Uterus (tissue), 4 donors: ENCODE data around the gene ZFAND3. TPM values are rescaled to one million over a fixed set of nuclear protein-coding genes. Genes with fewer than 3 reads are reported as not detected.

ENCODE experiments used
- DNase-seq, 2 donors: peaks; one replicate each; pipeline ENCODE4 v3.0.0-alpha.2; 2019 to 2020
- H3K27ac ChIP-seq, 2 donors: fragments of 200-600 bp; sonication (generic); 1 replicate in 1 of 2; 2 replicates in 1 of 2; pipeline ENCODE4 v1.5.1; 2016 to 2018
- H3K27me3 ChIP-seq, 2 donors: fragments of 200-600 bp; sonication (generic); one replicate each; pipeline ENCODE4 v1.5.1; 2018 to 2019; ENCODE audit warnings: control low read depth in 1 of 2
- H3K36me3 ChIP-seq, 2 donors: fragments of 200-600 bp; sonication (generic); one replicate each; pipeline ENCODE4 v1.5.1; 2019; ENCODE audit warnings: control low read depth in 1 of 2
- H3K4me1 ChIP-seq, 2 donors: fragments of 200-600 bp; sonication (generic); one replicate each; pipeline ENCODE4 v1.5.1; 2018 to 2019; ENCODE audit warnings: control low read depth in 1 of 2
- H3K4me3 ChIP-seq, 2 donors: fragments of 200-600 bp; sonication (generic); 1 replicate in 1 of 2; 2 replicates in 1 of 2; pipeline ENCODE4 v1.5.1; 2018 to 2019; ENCODE audit warnings: mild to moderate bottlenecking in 1 of 2
- H3K9me3 ChIP-seq, 2 donors: fragments of 200-600 bp; sonication (generic); one replicate each; pipeline ENCODE4 v1.5.1; 2019; ENCODE audit warnings: control low read depth in 1 of 2
- POLR2A ChIP-seq, 2 donors: fragments of 450-650 bp; IDR thresholded peaks; one replicate each; pipeline ENCODE4 v1.6.1; 2016; ENCODE audit warnings: antibody characterized with exemption in 2 of 2, mild to moderate bottlenecking in 1 of 2, moderate library complexity in 1 of 2
- intact Hi-C: fragments of 100-400 bp; cut with DNase I; formaldehyde crosslinking; loops from one replicate; pipeline ENCODE4 v1.15.1; 2023; ENCODE audit warnings: low total_unique reads
- total RNA-seq, 4 donors: library from RNA; depleted of rRNA in 3 of 4; stranded (reverse); fragments of >200 nt in 3 of 4; gene quantifications; one replicate each; pipeline versions ENCODE4 v1.1.0 to v1.2.4, GENCODE V29; 2014 to 2023
- TF ChIP-seq, protein P1 (sequence below), 4 experiments: fragments of 200-600 bp in 2 of 4; fragments of 450-650 bp in 2 of 4; sonication (generic) in 2 of 4; IDR thresholded peaks; one replicate each; pipeline ENCODE4 v1.5.1; 2016 to 2019; ENCODE audit warnings: antibody characterized with exemption in 4 of 4, mild to moderate bottlenecking in 2 of 4, moderate library complexity in 1 of 4
- donor health status: DM: yes; HTN: yes; CAD: no.

Gene ZFAND3
- total RNA-seq, 4 donors from 2014 or later: 5.0 to 81.9 (median 54.6) TPM

DNA sequence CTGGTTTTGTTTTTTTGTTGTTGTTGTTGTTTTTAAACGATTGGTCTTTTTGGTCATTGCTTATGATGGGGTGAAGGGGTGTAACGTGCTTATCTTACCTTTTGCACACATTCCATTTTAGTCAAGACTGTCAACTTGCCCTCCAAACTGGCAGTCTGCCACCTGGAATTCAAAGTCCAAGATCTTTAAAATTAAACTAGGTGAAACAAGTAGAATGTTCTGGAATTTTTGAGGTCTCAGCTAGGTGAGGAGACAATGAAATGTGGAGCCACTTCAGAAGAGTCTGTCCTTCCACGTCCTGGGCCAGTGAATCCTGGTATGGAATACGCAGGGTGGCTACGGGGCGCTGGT is 344.6 kb downstream of the ZFAND3 start:
- no peaks in the 10 kb centered on the region for H3K36me3 ChIP-seq
- intact Hi-C loops: no loop called here
- H3K27ac ChIP-seq: no peak overlapping the region
- no peaks in the 10 kb centered on the region for H3K4me1 ChIP-seq
- DNase-seq: no peak
- H3K4me3 ChIP-seq: no peak overlapping the region
- no peaks in the 10 kb centered on the region for H3K27me3 ChIP-seq
- TF ChIP-seq, protein P1, sequence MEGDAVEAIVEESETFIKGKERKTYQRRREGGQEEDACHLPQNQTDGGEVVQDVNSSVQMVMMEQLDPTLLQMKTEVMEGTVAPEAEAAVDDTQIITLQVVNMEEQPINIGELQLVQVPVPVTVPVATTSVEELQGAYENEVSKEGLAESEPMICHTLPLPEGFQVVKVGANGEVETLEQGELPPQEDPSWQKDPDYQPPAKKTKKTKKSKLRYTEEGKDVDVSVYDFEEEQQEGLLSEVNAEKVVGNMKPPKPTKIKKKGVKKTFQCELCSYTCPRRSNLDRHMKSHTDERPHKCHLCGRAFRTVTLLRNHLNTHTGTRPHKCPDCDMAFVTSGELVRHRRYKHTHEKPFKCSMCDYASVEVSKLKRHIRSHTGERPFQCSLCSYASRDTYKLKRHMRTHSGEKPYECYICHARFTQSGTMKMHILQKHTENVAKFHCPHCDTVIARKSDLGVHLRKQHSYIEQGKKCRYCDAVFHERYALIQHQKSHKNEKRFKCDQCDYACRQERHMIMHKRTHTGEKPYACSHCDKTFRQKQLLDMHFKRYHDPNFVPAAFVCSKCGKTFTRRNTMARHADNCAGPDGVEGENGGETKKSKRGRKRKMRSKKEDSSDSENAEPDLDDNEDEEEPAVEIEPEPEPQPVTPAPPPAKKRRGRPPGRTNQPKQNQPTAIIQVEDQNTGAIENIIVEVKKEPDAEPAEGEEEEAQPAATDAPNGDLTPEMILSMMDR (IDR thresholded peaks at IDR 0.05): no peak
- TF ChIP-seq POLR2A (IDR thresholded peaks at IDR 0.05): no peak
- H3K9me3 ChIP-seq: no peaks in the 10 kb centered on the region

DNA sequence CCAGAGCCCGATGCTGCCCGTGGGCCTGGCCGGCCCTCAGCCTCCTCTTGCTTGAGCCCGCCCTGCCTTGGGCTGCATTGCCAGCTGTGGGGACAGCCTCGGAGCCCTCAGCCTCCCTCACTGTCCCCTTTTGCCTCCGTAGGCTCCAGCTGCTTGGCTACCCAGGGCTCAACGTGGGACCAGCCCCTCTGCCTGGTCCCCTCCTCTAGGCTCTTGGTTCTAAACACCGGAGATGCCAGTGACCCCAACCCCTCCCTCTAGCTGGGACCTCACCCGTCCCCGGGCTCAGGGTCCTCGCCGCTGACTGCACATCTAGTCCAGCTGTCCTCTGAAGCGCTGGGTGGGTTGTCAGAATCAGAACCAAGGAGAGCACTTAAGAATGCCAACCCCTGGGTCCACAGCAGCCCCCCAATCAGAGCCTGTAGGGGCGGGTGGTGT is 345.2 kb downstream of the ZFAND3 start:
- Histone ChIP-seq H3K36me3 (no peaks in the 10 kb centered on the region), H3K4me3 (no peak overlapping the region), H3K27me3 (no peaks in the 10 kb centered on the region), H3K27ac (no peak overlapping the region), H3K9me3 (no peaks in the 10 kb centered on the region), H3K4me1 (no peaks in the 10 kb centered on the region)
- intact Hi-C loops: no loop called here
- no peak for DNase-seq
- TF ChIP-seq, protein P1 (IDR thresholded peaks at IDR 0.05): no peak
- TF ChIP-seq POLR2A (IDR thresholded peaks at IDR 0.05): no peak

DNA sequence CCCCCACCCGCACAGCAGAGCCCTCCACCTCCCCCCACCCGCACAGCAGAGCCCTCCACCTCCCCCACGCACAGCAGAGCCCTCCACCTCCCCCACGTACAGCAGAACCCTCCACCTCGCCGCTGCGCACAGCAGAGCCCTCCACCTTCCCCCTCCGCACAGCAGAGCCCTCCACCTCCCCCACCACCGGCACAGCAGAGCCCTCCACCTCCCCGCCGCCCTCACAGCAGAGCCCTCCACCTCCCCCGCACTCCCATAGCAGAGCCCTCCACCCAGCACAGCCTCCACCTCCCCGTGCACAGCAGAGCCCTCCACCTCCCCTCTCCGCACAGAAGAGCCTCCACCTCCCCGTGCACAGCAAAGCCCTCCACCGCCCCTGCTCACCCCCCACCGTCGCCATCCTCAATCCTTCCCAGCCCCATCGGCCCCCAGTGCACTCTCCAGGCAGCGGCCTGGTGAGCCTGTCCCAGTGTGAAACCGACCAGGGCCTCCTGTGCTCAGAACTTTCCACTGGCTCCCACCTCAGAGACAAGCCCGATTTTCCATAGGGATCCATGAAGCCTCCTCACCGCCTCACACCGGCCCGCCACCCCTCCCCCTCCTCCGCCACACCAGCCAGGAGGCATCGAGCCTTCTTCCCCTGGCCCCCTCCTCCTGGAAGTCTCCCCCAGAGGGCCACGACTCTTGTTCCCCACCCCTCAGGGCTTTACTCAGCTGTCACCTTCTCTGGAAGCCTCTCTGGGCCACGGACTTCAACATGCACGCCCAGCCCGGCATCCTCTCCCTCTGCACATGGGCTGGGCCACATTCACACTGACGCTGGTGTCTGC is 347.1 kb downstream of the ZFAND3 start:
- no peak overlapping the region for H3K4me3 ChIP-seq
- H3K4me1 ChIP-seq: no peaks in the 10 kb centered on the region
- DNase-seq: no peak
- intact Hi-C loops: no loop called here
- no peaks in the 10 kb centered on the region for H3K9me3 ChIP-seq
- H3K36me3 ChIP-seq: no peaks in the 10 kb centered on the region
- no peaks in the 10 kb centered on the region for H3K27me3 ChIP-seq
- H3K27ac ChIP-seq: no peak overlapping the region
- no peak for TF ChIP-seq POLR2A (IDR thresholded peaks at IDR 0.05)
- TF ChIP-seq, protein P1 (IDR thresholded peaks at IDR 0.05): no peak

DNA sequence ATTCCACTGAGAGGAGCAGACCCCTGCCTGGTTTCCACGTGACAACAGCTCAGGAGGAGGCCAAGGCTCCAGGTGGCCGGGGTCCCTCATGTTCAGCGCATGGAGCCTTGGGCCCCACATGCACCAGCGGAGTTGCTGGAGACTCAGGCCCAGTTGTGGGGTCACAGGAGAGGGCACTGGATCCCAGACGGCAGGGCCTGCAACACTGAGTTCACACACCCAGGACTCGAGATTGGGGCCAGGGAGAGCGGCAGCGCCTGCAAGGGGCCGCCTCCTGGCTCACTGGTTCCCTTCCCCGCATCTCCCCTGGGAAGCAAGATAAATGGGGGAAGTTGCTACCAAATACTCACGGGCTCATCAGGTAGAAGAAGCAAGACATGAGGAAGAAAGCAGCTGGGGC is 348.1 kb downstream of the ZFAND3 start:
- no peak for DNase-seq
- intact Hi-C loops: no loop called here
- no peaks in the 10 kb centered on the region for H3K27me3 ChIP-seq
- H3K4me1 ChIP-seq: no peaks in the 10 kb centered on the region
- no peak overlapping the region for H3K4me3 ChIP-seq
- H3K9me3 ChIP-seq: no peaks in the 10 kb centered on the region
- H3K36me3 ChIP-seq: no peaks in the 10 kb centered on the region
- H3K27ac ChIP-seq: no peak overlapping the region
- TF ChIP-seq, protein P1 (IDR thresholded peaks at IDR 0.05): no peak
- no peak for TF ChIP-seq POLR2A (IDR thresholded peaks at IDR 0.05)

DNA sequence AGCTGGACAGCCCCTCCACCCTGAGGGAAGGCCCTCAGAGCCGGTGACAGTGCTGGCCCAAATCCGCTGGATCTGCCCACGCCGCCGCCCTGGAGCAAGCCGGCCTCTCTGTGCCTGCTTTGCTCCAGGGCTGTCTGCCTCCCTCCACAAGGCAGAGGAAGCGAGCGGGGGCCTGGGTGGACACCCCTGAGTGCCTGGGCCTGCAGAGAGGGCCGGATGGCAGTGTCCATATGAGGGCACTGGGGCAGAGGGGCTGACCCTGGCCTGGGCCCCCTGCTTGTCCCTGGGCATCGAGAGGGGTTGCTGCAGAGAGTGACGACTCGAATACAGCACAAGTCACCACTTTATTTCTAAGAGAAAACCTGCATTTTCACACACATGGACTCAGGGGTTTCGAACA is 348.6 kb downstream of the ZFAND3 start:
- Histone ChIP-seq H3K9me3 (no peaks in the 10 kb centered on the region), H3K36me3 (no peaks in the 10 kb centered on the region), H3K27me3 (no peaks in the 10 kb centered on the region), H3K4me1 (no peaks in the 10 kb centered on the region), H3K27ac (no peak overlapping the region), H3K4me3 (no peak overlapping the region)
- TF ChIP-seq POLR2A (IDR thresholded peaks at IDR 0.05): no peak
- TF ChIP-seq, protein P1 (IDR thresholded peaks at IDR 0.05): no peak
- DNase-seq: no peak
- intact Hi-C loops: no loop called here
